Ecto neural progenitor cell (in vitro differentiated cells): Measurements from ENCODE around the gene ZNF407.

Experiments
- DNase-seq: peaks from one replicate; pipeline ENCODE4 v3.0.0-alpha.2; 2018; ENCODE audit warnings: low spot score

The ZNF407 gene

DNA sequence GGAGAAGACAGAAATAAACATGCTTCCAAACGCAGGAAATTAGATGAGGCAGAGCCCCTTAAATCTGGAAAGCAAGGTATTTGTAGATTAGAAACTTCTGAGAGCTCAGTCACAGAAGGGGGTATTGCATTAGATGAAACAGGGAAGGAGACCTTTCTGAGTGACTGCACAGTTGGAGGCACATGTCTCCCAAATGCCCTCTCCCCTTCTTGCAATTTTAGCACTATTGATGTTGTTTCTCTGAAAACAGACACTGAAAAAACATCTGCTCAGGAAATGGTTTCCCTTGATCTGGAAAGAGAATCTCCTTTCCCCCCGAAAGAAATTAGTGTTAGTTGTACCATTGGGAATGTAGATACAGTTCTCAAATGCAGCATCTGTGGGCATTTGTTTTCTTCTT is 33.5 kb downstream of the ZNF407 start:
- no peak for DNase-seq

DNA sequence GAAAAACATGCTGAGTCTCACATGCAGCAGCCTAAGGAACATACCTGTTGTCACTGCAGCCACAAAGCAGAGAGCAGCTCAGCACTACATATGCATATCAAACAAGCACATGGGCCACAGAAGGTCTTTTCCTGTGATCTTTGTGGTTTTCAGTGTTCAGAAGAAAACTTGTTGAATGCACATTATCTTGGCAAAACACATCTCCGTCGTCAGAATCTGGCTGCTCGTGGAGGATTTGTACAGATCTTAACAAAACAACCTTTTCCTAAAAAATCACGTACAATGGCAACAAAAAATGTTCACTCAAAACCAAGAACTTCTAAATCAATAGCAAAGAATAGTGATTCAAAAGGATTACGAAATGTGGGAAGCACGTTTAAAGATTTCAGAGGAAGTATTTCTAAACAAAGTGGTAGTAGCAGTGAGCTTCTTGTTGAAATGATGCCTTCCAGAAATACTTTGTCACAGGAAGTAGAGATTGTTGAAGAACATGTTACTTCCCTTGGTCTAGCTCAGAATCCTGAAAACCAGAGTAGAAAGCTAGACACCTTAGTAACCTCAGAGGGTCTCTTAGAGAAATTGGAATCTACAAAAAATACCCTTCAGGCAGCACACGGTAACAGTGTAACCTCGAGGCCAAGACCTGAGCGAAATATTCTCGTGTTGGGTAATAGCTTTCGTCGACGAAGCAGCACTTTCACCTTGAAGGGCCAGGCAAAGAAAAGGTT is 34.1 kb downstream of the ZNF407 start:
- no peak for DNase-seq

DNA sequence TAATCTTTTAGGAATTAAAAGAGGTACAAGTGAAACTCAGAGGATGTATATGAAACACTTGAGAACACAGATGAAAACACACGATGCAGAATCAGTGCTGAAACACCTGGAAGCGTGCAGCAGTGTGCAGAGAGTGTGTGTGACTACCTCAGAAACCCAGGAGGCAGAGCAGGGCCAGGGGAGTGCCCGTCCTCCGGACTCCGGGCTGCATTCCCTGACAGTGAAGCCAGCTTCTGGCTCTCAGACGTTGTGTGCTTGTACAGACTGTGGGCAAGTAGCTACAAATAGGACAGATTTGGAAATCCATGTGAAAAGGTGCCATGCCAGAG is 34.6 kb downstream of the ZNF407 start:
- DNase-seq = no peak

DNA sequence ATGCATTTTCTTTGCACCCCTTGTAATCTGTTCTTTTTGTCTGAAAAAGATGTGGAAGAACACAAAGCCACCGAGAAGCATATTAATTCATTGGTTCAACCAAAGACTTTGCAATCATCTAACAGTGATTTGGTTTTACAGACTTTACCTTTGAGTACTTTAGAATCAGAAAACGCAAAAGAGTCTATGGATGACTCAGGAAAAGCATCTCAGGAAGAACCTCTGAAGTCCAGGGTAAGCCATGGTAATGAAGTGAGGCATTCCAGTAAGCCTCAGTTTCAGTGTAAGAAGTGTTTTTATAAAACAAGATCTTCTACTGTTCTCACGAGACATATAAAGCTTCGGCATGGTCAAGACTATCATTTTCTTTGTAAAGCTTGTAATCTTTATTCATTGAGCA is 35.2 kb downstream of the ZNF407 start:
- no peak for DNase-seq

DNA sequence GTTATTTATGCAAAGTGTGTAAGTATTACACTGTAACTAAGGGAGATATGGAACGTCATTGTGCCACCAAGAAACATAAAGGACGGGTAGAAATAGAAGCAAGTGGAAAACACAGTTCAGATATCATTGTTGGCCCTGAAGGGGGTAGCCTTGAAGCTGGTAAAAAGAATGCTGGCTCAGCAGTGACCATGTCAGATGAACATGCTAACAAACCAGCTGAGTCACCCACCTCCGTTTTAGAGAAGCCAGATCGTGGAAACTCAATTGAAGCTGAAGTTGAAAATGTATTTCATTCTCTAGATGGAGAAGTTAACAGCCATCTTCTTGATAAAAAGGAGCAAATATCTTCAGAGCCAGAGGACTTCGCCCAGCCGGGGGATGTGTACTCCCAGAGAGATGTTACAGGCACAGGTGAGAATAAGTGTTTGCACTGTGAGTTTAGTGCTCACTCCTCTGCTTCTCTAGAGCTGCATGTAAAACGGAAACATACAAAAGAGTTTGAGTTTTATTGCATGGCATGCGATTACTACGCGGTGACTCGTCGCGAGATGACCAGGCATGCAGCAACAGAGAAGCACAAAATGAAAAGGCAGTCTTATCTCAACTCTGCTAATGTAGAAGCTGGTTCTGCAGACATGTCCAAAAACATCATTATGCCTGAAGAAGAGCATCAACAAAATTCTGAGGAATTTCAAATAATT is 36.1 kb downstream of the ZNF407 start:
- DNase-seq = no peak

DNA sequence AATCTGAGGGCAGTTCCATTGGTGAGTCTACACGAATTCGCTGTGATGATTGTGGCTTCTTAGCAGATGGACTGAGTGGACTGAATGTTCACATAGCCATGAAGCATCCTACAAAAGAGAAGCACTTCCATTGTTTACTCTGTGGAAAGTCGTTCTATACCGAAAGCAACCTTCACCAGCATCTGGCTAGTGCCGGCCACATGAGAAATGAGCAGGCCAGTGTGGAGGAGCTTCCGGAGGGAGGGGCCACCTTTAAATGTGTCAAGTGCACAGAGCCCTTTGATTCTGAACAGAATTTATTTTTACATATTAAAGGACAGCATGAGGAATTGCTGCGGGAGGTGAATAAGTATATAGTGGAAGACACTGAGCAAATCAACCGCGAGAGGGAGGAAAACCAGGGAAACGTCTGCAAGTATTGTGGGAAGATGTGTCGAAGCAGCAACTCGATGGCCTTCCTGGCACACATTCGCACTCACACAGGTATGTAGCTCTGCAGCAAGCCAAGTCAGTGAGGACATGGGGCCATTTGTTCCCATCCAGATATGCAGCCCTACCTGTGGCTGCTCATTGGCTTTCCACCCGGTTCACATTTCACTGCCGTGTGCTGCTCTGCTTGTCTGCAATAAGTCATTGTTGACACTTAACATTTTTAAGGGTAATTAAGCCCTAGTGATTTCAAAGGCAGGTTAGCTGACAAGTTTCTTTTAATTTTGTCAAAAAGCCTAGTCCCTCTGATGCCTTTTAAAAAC is 37.7 kb downstream of the ZNF407 start:
- DNase-seq = no peak

DNA sequence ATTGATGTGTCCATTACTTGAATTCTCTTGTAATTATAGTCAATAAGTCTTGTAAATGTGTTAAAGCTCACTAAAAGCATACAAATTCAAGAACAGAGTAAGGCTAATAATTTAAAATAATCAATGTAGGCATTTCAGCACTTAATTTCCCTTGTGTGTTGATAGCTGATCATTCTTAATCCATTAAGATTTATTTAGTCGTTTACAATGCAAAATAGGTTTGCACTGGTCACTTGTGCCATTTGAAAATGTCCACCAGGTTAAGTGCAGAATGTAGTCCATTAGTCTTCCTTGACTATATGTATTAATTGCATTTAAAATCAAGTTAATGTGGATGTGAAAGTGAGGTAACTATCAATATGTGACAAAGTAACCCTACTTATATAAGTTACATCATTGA is 39.4 kb downstream of the ZNF407 start:
- no peak for DNase-seq

DNA sequence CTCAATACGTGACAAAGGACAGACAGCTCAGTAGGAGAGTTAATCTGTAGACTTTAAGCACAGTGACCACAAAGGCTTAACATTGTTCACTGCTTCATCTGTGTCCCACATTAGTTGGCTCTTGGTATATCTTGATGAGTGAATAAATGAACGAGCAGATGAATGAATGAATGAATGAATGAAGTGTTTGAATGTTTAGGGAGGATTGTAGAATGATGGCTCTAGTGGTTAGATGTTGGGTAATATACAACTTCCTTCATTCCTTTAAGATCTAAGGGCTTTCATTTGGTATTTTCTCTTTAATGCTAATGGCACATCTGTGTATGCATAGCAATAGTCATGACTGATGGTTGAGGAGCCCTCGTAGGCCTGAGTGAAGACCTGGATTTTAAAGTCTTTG is 40.5 kb downstream of the ZNF407 start:
- DNase-seq = no peak

DNA sequence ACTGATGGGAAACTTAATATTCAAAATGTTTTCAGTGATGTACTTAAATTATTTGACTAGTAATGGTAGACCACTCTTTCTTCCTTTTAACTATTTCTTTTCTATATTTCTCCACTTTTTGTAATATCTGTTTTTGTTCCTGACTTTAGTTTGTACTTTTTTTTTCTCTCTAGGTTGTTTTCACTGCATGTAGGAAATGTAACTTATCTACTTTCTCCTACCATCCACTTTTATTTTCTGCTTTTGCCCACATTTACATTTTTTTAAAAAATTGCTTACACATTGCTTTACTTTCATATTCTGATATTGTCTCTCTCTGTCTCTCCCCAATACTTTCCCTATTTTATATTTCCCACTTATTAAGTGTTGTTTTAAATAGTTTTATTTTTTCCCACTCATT is 47.0 kb downstream of the ZNF407 start:
- no peak for DNase-seq

DNA sequence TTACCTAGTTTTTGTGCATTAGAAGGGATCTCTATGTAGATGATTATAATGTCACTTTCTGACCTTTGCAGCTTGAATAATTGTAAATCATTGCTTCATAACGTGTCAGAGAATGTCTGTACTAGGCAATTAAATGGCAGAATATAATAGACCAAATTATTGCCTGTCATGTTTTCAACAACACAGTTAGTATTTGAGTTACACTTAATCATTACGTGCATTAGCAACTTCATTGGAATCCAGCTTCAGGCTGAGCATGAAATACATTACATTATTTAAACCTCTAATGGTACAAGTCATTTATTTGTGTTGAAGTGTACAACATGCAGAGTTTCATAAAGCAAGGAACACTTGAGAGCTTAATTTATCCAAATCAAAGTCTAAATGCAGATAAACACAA is 48.0 kb downstream of the ZNF407 start:
- DNase-seq = no peak

DNA sequence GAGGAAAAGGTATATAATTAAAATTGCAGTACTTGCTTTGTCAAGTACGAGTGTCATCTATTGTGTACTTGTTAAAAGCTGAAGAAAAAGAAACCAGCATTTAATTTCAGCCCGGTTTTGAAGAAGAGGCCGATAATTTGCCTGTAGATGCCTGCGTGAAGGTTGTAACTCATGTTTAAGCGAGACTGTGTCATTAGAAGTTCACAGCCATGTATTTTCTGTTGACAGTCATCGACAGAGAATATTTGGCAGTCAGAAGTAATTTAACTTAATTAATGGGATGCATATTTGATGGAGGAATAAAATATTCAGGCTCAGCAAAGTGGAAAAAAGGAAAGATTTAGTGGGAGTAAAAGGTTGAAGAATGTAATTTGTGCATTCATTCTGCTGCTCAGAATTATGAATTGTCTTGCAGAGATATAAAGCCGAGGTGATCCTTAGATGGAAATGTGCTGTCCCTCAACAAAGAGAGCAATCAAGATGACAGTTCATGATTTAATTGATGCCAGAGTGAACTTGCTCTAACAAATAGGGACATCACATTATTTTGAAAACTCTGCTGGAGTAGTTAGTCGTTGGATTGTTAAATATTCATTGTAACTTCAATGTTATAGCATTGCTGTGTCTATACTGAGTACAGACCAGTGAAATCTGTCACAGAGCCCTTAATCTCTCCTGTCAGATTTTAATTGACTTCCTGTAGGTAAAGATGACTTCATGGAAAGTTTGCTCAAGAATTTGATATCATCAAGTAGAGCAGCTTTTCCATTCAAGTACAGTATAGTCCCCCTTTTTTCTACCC is 53.9 kb downstream of the ZNF407 start:
- no peak for DNase-seq

DNA sequence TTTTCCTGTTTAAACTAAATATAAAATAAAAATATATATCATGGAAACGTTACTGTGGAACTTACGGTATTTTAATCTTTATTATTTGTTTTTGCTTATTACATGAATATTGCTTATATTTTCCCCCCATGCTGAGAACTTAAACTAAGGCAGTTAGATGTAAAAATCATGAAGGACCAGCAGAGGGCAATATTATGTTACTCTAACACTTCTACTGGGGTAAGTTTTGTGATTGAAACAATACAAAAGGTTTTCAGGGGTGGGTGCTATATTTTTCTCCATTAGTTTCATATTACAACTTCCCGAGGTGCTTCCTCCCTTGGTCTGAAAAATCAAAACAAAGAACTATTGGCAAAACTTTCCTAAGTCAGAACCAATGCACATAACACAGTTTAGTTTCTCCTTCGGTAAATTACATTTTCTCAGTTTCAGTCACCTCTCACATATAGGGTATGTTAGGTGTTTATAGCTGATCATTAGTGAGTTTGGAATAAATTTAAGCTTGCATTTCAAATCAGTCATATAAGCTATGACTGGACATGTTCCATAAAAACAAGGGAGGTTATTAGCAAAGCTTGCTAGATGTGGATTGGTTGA is 54.8 kb downstream of the ZNF407 start:
- no peak for DNase-seq

DNA sequence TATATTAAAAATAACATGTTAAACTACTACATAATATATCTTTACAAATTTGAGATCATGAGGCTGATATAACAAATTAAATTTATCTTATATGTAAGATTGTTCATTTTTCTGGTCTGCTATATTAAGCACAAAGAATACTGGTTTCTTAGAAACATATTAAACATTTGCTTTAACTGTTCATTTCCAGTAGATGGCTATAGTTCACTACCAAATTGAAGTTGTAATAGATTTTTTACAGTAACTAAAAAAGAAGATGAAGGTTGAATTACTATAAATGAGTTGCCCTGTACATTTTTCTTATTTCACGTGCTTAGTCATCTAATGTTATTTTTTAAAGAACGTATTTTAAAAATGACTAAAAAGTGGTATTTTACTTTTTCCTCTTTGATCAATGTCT is 57.0 kb downstream of the ZNF407 start:
- DNase-seq = no peak

DNA sequence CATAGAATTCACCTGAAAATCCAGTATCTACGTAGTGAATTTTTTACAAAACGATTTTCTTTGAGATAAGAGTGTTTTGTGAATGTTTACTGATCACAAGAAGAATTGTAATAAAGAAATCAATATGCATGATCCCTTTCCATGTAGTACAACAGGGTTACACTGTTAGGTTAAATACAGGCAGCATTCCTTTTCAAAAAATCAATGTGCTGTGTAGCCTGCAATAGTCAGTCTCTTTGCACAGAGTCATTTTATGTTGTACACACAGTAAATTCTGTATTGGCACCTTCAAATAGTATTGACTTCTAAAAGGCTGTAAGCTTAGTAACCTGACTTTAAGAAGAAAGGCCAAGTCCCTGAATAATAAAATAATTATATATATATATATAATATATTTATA is 63.3 kb downstream of the ZNF407 start:
- DNase-seq = no peak

DNA sequence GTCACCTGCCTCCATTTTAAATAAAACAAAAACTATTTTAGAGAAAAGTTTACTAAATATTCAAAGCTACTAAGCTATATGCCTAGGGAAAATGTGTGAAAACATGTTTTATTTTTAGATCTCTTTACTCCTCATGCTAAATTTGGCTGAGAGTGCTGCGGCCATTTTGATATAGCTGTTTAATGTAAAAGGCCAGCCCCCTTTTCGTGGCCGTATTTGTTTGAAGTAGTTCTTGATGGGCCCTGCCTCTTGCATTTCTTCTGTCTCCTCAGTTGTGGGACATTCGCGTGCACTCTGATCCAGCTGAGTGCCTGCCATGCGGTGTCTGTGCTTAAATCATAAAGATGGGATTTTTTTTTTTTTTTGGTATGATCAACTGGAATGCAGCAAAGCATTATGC is 64.0 kb downstream of the ZNF407 start:
- no peak for DNase-seq

DNA sequence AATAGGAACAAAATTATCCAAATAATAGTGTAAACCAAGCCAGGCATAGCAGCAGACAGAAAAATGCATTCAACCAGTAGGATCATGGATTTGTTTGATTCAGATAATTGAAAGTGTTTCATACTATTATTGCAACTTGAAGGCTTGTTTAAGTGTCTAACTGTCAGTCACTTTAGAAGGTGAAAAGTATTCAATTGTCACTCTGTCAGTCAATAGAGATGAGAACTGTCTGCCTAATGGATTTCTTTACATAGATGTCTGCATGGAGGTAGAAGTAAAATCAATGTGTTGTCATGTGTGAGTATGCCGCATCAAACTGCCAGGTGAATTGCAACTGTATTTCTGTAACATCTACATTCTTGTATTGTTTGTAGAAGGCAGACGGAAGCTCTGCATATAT is 65.0 kb downstream of the ZNF407 start:
- no peak for DNase-seq

DNA sequence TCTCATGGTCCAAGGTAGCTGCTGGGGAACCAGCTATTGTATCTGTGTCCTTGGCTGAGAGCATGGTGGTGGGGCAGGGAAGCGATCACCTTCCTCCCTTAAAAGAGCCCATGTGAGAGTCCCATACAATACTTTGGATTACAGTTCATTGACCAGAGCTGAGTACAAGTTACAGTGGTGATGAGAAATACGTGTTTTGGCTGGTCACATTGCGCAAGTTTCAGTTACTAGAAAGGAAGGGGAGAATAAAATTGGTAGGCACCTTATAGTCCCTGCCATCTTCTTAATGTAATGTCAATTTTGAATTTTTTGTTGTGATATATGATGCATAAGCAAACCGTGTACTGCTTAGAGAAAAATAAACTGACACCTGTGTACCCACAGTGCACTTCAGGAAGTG is 67.7 kb downstream of the ZNF407 start:
- DNase-seq = no peak

DNA sequence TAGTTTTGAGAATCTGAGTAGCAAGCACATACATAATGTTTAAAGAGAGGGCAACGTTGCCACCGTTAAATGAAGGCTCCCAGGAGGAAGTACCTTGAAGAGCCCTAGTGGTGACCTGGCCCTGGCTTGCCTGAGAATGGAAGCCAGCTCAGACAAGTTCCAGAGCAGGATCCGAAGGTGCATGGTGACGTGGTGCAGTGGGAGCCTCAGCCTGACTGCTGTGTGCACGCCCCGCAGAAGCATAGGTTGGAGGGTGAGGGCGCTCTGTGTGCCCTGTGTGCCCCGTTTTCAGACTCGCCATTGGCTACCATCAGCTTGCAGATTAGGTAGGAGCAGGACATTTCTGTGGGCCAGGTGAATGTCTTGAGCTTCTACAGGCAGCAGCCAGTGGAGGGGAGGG is 68.2 kb downstream of the ZNF407 start:
- no peak for DNase-seq

DNA sequence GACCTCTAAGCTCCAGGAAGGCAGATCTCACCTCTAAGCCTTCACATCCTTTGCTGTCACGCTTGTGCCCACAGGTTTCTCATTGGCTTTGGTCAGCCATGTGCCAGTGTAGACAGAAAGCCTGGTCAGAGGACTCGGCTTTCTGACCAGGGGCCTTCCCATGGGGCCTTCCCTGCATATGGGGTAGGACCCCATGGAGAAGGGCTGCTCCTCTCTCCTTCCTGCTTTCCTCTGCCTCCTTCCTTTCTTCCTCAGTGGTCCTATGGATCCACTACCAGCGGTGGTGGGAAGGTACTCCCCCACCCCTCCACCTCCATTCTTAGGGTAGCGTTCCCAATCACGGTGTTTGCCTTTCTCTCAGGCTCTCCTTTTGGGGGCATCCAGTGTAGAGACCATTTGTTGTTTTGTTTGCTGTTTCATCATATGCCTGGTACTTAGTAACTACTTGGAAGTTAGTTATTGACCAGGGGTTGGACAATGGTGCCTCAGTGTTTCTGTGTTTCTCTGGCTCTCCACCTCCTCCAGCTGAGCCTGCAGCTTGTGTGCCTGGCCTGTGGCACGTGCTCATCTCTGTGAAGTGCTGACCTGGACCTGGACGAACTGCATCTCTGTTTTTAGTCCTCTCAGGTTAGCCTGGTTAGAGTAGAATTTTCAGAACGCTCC is 71.6 kb downstream of the ZNF407 start:
- DNase-seq = no peak

DNA sequence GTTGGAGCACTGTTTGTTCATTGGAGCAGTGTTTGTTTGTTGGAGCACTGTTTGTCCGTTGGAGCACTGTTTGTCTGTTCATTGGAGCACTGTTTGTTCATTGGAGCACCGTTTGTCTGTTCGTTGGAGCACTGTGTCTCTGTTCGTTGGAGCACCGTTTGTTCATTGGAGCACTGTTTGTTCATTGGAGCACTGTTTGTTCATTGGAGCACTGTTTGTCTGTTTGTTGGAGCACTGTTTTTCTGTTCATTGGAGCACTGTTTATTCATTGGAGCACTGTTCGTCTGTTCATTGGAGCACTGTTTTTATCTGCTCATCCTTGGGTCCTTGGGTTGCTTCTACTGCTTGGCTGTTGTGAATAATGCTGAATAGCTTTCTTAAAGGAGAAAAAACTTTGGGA is 74.7 kb downstream of the ZNF407 start:
- no peak for DNase-seq

DNA sequence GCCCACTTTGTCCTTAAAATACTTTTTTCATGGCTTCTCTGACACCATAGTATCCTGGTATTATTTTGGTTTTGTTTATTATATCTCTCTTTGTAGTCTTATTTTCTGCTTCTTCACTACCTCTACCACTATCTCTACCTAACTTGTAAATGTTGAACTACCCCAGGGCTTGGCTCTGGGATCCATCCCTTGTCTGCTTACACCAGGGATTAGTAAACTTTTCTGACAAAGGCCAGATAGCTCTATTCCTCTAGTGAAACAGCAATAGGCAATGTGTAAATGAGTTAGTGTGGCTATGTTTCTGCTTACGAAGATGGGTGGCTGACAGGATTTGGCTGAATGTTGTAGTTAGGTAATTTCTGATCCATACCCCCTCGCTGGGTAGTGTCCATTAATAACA is 76.8 kb downstream of the ZNF407 start:
- DNase-seq = no peak
